GM12864 (cell line): ENCODE results near the gene POU2AF2.
"Not testable (repeated sequence)": the region's sequence is repeated elsewhere in the genome, so short reads cannot be mapped to it uniquely, and the experiment has no call there.

Source experiments
- DNase-seq: peaks from one replicate; pipeline ENCODE4 v3.0.0-alpha.2; 2011; ENCODE audit warnings: low read depth
- H3K4me3 ChIP-seq: 2 replicates; pipeline ENCODE4 v1.5.1; 2011; ENCODE audit warnings: mild to moderate bottlenecking, low read depth, low read length, control low read depth
- TF ChIP-seq, protein P1 (sequence below): IDR thresholded peaks from 2 replicates; pipeline ENCODE4 v1.5.1; 2011; ENCODE audit warnings: low read depth, mild to moderate bottlenecking, moderate library complexity, low read length, control low read depth, inconsistent platforms; ENCODE audit errors: missing control alignments

POU2AF2 gene

GRCh38 chr11:111253630-111254029, 8.1 kb downstream of the POU2AF2 start:
- H3K4me3 ChIP-seq: no peak overlapping the region
- TF ChIP-seq, protein P1, sequence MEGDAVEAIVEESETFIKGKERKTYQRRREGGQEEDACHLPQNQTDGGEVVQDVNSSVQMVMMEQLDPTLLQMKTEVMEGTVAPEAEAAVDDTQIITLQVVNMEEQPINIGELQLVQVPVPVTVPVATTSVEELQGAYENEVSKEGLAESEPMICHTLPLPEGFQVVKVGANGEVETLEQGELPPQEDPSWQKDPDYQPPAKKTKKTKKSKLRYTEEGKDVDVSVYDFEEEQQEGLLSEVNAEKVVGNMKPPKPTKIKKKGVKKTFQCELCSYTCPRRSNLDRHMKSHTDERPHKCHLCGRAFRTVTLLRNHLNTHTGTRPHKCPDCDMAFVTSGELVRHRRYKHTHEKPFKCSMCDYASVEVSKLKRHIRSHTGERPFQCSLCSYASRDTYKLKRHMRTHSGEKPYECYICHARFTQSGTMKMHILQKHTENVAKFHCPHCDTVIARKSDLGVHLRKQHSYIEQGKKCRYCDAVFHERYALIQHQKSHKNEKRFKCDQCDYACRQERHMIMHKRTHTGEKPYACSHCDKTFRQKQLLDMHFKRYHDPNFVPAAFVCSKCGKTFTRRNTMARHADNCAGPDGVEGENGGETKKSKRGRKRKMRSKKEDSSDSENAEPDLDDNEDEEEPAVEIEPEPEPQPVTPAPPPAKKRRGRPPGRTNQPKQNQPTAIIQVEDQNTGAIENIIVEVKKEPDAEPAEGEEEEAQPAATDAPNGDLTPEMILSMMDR: no peak
- DNase-seq: no peak

DNA sequence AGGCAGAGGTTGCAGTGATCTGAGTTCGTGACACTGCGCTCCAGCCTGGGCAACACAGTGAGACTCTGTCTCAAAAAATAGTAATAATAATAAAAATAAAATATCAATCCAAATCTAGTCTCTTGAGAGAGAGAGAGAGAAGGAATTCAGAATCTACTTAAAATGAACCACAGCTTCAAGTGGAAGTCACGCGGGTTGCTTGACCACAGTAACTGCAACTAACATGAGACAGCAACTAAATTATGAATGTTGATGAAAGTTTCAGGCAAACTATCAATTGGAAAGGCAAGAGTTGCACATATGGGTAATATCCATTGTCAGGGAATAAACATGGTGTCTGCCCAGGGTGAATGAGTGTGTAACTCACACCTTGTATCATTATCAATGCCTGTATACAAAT, 12.5 kb downstream of the POU2AF2 start:
- DNase-seq: no peak
- TF ChIP-seq, protein P1: no peak
- H3K4me3 ChIP-seq: no peak overlapping the region

GRCh38 chr11:111259896-111260295, 14.4 kb downstream of the POU2AF2 start:
- TF ChIP-seq, protein P1: no peak
- H3K4me3 ChIP-seq: no peak overlapping the region
- DNase-seq: no peak

DNA sequence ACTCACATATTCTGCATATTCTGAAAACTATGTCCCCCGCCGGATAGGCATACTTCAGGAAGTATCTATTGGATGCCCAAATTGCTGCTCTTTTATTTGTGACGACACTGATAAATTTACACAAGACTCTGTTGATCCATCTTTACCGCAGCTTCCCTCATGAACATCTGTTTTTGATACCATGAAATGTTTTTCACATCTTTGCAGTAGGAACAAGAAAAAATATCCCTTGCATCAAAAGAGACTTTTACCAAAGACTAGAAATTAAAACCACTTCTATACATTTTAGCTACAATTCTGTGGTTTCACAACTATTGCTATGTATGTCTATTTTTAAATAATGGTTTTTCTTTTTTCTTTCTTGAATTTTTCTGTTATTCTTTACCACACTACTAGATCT, 15.3 kb downstream of the POU2AF2 start:
- H3K4me3 ChIP-seq: no peak overlapping the region
- TF ChIP-seq, protein P1: no peak
- DNase-seq: no peak

DNA sequence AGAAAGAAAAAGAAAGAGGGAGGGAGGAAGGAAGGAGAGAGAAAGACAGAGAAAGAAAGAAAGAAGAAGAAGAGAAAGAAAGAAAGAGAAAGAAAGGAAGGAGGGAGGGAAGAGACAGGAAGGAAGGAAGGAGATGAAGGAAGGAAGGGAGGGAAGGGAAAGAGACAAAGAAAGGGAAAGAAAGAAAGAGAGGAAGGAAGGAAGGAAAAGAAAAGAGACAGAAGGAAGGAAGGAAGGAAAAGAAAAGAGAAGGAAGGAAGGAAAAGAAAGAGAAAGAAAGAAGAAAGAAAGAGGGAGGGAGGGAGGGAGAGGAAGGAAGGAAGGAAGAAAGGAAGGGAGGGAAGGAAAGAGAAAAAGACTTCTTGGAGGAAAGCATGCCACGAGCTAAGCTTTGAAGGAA, 19.1 kb downstream of the POU2AF2 start:
- TF ChIP-seq, protein P1: no peak
- H3K4me3 ChIP-seq: no peak overlapping the region
- no peak for DNase-seq

- no peak overlapping the region for H3K4me3 ChIP-seq
- TF ChIP-seq, protein P1: no peak
- DNase-seq: no peak
Observed at GRCh38 chr11:111265421-111265820, 19.9 kb downstream of the POU2AF2 start.

- H3K4me3 ChIP-seq, DNase-seq: not testable (repeated sequence)
Observed at GRCh38 chr11:111268303-111268702, 22.8 kb downstream of the POU2AF2 start.
